Naive B cell (primary cell): ENCODE measurements around the gene TAF1D. TPM values are rescaled to one million over a fixed set of nuclear protein-coding genes. Genes with fewer than 3 reads are reported as not detected.
A peak's percentile ranks its signal among the peaks of the same experiment; 100 is the strongest.

Experiments used
- ATAC-seq, 2 donors: fragments of 150-1000 bp; cut with Tn5 transposase; 2 replicates each; pipeline ENCODE4 v1.10.0; 2021; ENCODE audit warnings: low read depth in 2 of 2, mild to moderate bottlenecking in 2 of 2, moderate library complexity in 2 of 2
- DNase-seq: peaks from one replicate; pipeline ENCODE4 v3.0.0; 2022
- H3K27ac Mint-ChIP-seq, 6 donors: one replicate each; pipeline ENCODE4 v1.8.0; 2020 to 2022; ENCODE audit warnings: mild to moderate bottlenecking in 6 of 6, mixed read lengths in 6 of 6, moderate library complexity in 5 of 6, inconsistent platforms in 2 of 6
- H3K27me3 Mint-ChIP-seq, 3 donors: one replicate each; pipeline ENCODE4 v1.8.0; 2021 to 2022; ENCODE audit warnings: mixed read lengths in 3 of 3, mild to moderate bottlenecking in 1 of 3
- H3K36me3 Mint-ChIP-seq, 2 donors: one replicate each; pipeline ENCODE4 v1.8.0; 2020 to 2022; ENCODE audit warnings: mixed read lengths in 2 of 2, inconsistent platforms in 1 of 2, mild to moderate bottlenecking in 1 of 2
- H3K4me1 Mint-ChIP-seq, 3 donors: one replicate each; pipeline ENCODE4 v1.8.0; 2020 to 2022; ENCODE audit warnings: mixed read lengths in 3 of 3, inconsistent platforms in 1 of 3, mild to moderate bottlenecking in 1 of 3, moderate library complexity in 1 of 3
- H3K4me3 Mint-ChIP-seq, 8 donors: one replicate each; pipeline ENCODE4 v1.8.0; 2020 to 2022; ENCODE audit warnings: mild to moderate bottlenecking in 8 of 8, mixed read lengths in 8 of 8, moderate library complexity in 8 of 8, inconsistent platforms in 2 of 8
- H3K9me3 Mint-ChIP-seq, 7 donors: one replicate each; pipeline ENCODE4 v1.8.0; 2020 to 2022; ENCODE audit warnings: mixed read lengths in 7 of 7, mild to moderate bottlenecking in 5 of 7, inconsistent platforms in 2 of 7, moderate library complexity in 1 of 7
- polyA plus RNA-seq, 6 donors: library from polyadenylated mRNA; unstranded; fragments of 300-500 nt; fragmentation: Illumina TruSeq; gene quantifications; one replicate each; pipeline ENCODE4 v1.2.3, GENCODE V29; 2021; ENCODE audit warnings: low read depth in 6 of 6

TAF1D gene
- polyA plus RNA-seq, 6 donors from 2014 or later: 24.9 to 51.2 (median 36.0) TPM

DNA sequence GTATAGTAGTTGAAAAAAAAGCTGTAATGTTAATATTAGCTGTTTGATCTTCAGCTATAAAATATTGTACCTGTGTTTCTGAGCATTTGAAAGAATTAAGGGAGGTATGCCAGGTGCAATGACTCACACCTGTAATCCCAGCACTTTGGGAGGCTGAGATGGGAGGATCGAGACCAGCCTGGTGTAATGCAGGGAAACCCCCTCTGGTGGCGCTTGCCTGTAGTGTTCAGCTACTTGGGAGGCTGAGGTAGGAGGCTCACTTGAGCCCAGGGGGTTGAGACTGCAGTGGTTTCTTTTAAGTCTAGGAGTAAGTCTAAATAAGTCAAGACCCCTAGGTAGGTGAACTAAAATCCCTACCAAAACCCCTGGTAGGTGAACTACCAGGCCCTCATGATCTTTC is 37.1 kb downstream of the TAF1D start:
- Mint-ChIP-seq H3K27me3 (no peaks in the 10 kb centered on the region), H3K36me3 (peaks cover 19 to 29% of the 10 kb centered on the region in 2 donors), H3K4me1 (peaks cover 8 to 14% (median 13%) of the 10 kb centered on the region in 3 donors), H3K4me3 (no peak overlapping the region), H3K9me3 (peaks cover under 1 to 5% (median 3%) of the 10 kb centered on the region in 7 donors), H3K27ac (peak overlapping the region in 2 of 6 donors; percentile 44 to 47)
- ATAC-seq: no peak
- no peak for DNase-seq

DNA sequence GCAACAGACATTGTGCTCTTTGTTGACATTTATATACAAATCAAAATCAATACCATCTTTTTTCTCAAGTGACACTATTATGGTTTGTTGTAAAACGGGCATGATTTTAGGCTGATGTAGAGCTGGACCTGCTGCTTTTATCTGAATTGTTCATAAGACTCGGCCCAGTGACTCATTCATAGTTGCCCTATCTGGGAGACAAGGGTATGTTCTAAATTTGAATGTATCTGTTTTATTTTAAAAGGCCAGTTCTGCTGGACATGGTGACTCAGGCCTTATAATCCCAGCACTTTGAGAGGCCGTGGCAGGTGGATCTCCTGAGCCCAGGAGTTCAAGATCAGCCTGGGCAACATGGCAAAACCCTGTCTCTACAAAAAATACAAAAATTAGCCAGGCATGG is 40.5 kb downstream of the TAF1D start:
- DNase-seq (no peak), ATAC-seq (no peak)
- peaks cover 2 to 14% (median 5%) of the 10 kb centered on the region in 3 donors for H3K4me1 Mint-ChIP-seq
- H3K9me3 Mint-ChIP-seq: no peaks in the 10 kb centered on the region
- no peak overlapping the region for H3K4me3 Mint-ChIP-seq
- peaks cover 34% of the 10 kb centered on the region in 2 donors for H3K36me3 Mint-ChIP-seq
- H3K27me3 Mint-ChIP-seq: no peaks in the 10 kb centered on the region
- H3K27ac Mint-ChIP-seq: no peak overlapping the region

DNA sequence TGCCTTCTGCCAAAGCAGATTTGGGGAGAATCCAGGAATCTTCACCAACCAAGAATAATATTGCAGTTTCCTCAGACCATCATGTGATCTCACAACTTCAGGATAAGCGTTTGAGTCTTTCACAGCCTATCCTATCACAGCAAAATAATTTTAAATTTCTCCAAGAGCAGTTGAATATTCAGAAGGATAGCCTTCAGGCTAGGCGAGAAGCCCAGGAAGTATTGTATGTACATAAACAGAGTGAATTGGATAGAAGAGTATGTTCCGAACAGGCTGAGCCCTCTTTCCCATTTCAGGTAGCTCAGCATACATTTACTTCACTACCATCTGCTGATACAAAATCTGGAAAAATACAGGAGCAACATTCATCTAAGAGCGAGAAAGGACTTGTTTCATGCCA is 43.7 kb downstream of the TAF1D start:
- H3K9me3 Mint-ChIP-seq: no peaks in the 10 kb centered on the region
- peaks cover 37 to 45% of the 10 kb centered on the region in 2 donors for H3K36me3 Mint-ChIP-seq

DNA sequence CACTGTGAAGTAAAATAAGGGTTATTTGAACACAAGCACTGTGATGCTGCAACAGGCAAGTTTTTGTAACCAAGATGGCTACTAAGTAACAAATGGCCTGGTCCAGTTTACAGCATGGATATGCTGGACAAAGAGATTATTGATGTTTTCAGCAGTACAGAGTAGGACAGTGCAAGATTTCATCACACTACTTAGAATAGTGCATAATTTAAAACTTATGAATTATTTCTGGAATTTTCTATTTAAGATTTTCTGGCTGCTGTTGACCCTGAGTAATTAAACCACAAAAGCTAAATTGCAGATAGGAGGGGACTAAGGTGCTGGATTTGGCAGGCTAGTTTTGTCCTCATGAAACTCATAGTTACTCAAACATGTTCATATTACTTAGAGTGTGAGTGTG is 46.7 kb downstream of the TAF1D start:
- H3K36me3 Mint-ChIP-seq: peaks cover 46 to 51% of the 10 kb centered on the region in 2 donors
- DNase-seq (no peak), ATAC-seq (no peak)
- H3K9me3 Mint-ChIP-seq: no peaks in the 10 kb centered on the region
- peak overlapping the region in 1 of 6 donors; percentile 1 for H3K27ac Mint-ChIP-seq
- no peak overlapping the region for H3K4me3 Mint-ChIP-seq
- peaks cover 3 to 9% (median 8%) of the 10 kb centered on the region in 3 donors for H3K4me1 Mint-ChIP-seq
- H3K27me3 Mint-ChIP-seq: no peaks in the 10 kb centered on the region

More for the DNA sequence above, 43.7 kb downstream of the TAF1D start:
- DNase-seq (no peak), ATAC-seq (no peak)
- H3K4me1 Mint-ChIP-seq: peaks cover 0 to 7% (median 5%) of the 10 kb centered on the region in 3 donors
- no peak overlapping the region for H3K4me3 Mint-ChIP-seq
- no peaks in the 10 kb centered on the region for H3K27me3 Mint-ChIP-seq
- H3K27ac Mint-ChIP-seq: peak overlapping the region in 2 of 6 donors; percentile 70

DNA sequence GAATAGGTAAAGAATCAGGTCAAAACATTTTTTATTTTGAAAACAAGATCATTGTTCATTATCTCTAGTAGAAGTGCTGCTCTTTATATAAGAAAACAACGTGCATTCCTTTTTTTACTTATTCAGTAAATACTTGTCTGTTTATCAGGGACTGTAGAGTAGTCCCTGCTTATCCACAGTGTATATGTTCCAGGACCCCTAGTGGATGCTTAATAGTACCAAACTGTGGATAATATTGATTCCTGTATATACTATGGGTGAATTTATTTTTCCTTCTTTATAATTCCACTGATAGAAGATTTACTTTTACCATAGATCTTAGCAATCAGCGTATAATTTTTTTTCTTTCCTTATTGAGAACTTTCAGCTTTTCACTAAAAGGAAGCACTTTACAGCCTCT is 47.2 kb downstream of the TAF1D start:
- ATAC-seq: no peak
- peaks cover 7 to 9% (median 9%) of the 10 kb centered on the region in 3 donors for H3K4me1 Mint-ChIP-seq
- H3K27me3 Mint-ChIP-seq: no peaks in the 10 kb centered on the region
- peak overlapping the region in 2 of 6 donors; percentile 42 to 72 for H3K27ac Mint-ChIP-seq
- H3K36me3 Mint-ChIP-seq: peaks cover 49 to 51% of the 10 kb centered on the region in 2 donors
- DNase-seq: no peak
- no peaks in the 10 kb centered on the region for H3K9me3 Mint-ChIP-seq
- H3K4me3 Mint-ChIP-seq: no peak overlapping the region

DNA sequence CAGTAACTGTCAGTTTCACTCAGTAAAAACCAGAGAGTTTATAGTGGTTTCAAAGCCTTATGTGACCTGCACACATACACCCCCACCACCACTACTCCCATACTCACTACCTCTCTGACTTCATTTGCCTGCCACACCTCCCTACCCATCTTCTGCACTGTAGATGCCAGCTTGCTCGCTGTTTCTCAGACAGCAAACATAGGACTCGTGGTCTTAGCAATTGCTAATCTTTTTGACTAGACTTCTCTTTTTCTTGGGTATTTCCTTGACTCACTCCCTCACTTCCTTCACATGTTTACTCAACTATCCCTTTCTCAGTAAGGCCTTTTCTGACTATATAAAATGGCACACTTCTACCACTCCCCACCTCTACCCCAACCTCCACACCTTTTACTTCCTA is 52.1 kb downstream of the TAF1D start:
- H3K4me3 Mint-ChIP-seq: peak overlapping the region in 2 of 8 donors; percentile 18 to 24
- peaks cover 42% of the 10 kb centered on the region in 2 donors for H3K36me3 Mint-ChIP-seq
- H3K27me3 Mint-ChIP-seq: no peaks in the 10 kb centered on the region
- H3K9me3 Mint-ChIP-seq: no peaks in the 10 kb centered on the region
- peak overlapping the region in 5 of 6 donors; percentile 63 to 96 (median 76) for H3K27ac Mint-ChIP-seq
- H3K4me1 Mint-ChIP-seq: peaks cover 15 to 16% (median 15%) of the 10 kb centered on the region in 3 donors
- DNase-seq (peak; percentile 6), ATAC-seq (peak; percentile 53 to 56)

DNA sequence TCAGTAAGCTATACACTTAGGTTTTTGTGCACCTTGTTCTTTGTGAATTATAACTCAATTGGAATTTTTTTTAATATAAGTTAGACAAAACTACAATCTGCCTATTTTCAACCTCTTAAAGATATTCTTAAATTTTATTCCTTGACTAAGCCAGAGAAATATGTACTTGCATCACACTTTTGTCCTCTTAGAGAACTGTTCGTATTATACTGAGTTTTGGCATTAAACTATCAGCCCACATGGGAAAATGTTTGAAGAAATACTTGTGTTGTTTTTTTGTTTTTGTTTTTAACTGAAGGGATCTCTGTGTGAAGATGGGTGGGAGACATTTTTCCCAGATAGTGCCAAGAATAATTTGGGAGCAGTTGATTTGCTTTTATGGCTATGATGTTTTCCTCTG is 54.5 kb downstream of the TAF1D start:
- Mint-ChIP-seq H3K27ac (peak overlapping the region in 3 of 6 donors; percentile 29 to 77 (median 64)), H3K36me3 (peaks cover 59 to 61% of the 10 kb centered on the region in 2 donors), H3K4me3 (no peak overlapping the region), H3K4me1 (peaks cover 15 to 16% (median 15%) of the 10 kb centered on the region in 3 donors), H3K9me3 (no peaks in the 10 kb centered on the region), H3K27me3 (no peaks in the 10 kb centered on the region)
- ATAC-seq (no peak), DNase-seq (no peak)

DNA sequence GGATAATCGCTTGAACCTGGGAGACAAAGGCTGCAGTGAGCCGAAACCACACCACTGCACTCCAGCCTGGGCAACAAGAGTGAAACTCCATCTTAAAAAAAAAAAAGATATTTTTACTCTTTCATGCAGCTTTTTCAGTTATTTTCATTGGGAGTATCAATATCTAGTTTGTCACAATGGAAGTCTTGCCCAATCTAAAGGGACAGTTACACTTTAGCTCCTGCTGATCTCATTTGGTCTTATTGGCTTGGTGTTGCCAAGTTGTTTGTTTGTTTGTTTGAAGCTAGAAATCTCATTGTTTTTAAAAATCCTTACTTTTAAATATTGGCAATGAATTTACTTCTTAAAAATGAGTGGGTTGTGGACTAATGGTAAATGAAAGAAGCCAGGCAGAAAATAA is 55.1 kb downstream of the TAF1D start:
- H3K27me3 Mint-ChIP-seq: no peaks in the 10 kb centered on the region
- DNase-seq: no peak
- peaks cover 15 to 16% (median 15%) of the 10 kb centered on the region in 3 donors for H3K4me1 Mint-ChIP-seq
- no peak overlapping the region for H3K4me3 Mint-ChIP-seq
- ATAC-seq: no peak
- no peaks in the 10 kb centered on the region for H3K9me3 Mint-ChIP-seq
- H3K27ac Mint-ChIP-seq: peak overlapping the region in 2 of 6 donors; percentile 49 to 64
- H3K36me3 Mint-ChIP-seq: peaks cover 56 to 59% of the 10 kb centered on the region in 2 donors

Other genes with a start within 250 kb of the TAF1D start
- gene SMCO4, start 198.1 kb downstream of the TAF1D start, polyA plus RNA-seq: 10 to 100 TPM in 1 of 6 donors, 1 to 10 TPM in 4, not detected in 1; 1.2 to 63.3 (median 2.7) TPM
- gene CEP295, start 79.8 kb downstream of the TAF1D start, polyA plus RNA-seq: 1 to 10 TPM in 5 of 6 donors, under 1 TPM in 1; 0.18 to 4.2 (median 2.3) TPM
- 10 to 100 TPM; 15.0 to 29.1 (median 19.8) TPM for gene C11orf54, start 177 bp upstream of the TAF1D start, polyA plus RNA-seq
- 10 to 100 TPM; 15.0 to 36.0 (median 19.2) TPM for gene MED17, start 42.8 kb upstream of the TAF1D start, polyA plus RNA-seq
- not detected for gene VSTM5, start 109.1 kb upstream of the TAF1D start, polyA plus RNA-seq